Measurements from ENCODE around the gene RNF19B. TPM values are rescaled to one million over a fixed set of nuclear protein-coding genes. Genes with fewer than 3 reads are reported as not detected.

Gene RNF19B, protein sequence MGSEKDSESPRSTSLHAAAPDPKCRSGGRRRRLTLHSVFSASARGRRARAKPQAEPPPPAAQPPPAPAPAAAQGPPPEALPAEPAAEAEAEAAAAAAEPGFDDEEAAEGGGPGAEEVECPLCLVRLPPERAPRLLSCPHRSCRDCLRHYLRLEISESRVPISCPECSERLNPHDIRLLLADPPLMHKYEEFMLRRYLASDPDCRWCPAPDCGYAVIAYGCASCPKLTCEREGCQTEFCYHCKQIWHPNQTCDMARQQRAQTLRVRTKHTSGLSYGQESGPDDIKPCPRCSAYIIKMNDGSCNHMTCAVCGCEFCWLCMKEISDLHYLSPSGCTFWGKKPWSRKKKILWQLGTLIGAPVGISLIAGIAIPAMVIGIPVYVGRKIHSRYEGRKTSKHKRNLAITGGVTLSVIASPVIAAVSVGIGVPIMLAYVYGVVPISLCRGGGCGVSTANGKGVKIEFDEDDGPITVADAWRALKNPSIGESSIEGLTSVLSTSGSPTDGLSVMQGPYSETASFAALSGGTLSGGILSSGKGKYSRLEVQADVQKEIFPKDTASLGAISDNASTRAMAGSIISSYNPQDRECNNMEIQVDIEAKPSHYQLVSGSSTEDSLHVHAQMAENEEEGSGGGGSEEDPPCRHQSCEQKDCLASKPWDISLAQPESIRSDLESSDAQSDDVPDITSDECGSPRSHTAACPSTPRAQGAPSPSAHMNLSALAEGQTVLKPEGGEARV
- 10.4 and 11.2 TPM in 2 replicates for total RNA-seq (2021; fragmentation: NEBNext Ultra II Directional; extraction: Animal tissue kit (Norgen Biotek cat#: 25700))
- polyA plus RNA-seq (2011; rRNA removed), result 9.2 and 9.8 TPM in 2 replicates
- 10.5 TPM for polyA plus RNA-seq (2011; cell fraction: cytosol; rRNA removed)
- polyA plus RNA-seq (2011; cell fraction: nucleus; rRNA removed), result 7.4 TPM
- 9.1 to 12.2 TPM (median 11.8 TPM) in 4 replicates for polyA plus RNA-seq (2012, experiment 1 of 2)
- polyA plus RNA-seq (2012, experiment 2 of 2), result 9.2 TPM
- 5.0 TPM for polyA plus RNA-seq (2013, experiment 1 of 2)
- polyA plus RNA-seq (2013, experiment 2 of 2), result 5.2 TPM
- 15.3 and 17.4 TPM in 2 replicates for polyA minus RNA-seq (2011; rRNA and poly(A)+ RNA removed)
- polyA minus RNA-seq (2011; cell fraction: cytosol; rRNA and poly(A)+ RNA removed), result 9.8 TPM
- polyA minus RNA-seq (2011; cell fraction: nucleus; rRNA and poly(A)+ RNA removed), result 9.0 TPM
- long read RNA-seq, experiment 1, partial matches to known transcripts, result 5 of 10 reads
- long read RNA-seq, experiment 1, other reads (novel, unspliced or antisense), result 1 of 10 reads
- long read RNA-seq, experiment 2, result 0 reads

DNA sequence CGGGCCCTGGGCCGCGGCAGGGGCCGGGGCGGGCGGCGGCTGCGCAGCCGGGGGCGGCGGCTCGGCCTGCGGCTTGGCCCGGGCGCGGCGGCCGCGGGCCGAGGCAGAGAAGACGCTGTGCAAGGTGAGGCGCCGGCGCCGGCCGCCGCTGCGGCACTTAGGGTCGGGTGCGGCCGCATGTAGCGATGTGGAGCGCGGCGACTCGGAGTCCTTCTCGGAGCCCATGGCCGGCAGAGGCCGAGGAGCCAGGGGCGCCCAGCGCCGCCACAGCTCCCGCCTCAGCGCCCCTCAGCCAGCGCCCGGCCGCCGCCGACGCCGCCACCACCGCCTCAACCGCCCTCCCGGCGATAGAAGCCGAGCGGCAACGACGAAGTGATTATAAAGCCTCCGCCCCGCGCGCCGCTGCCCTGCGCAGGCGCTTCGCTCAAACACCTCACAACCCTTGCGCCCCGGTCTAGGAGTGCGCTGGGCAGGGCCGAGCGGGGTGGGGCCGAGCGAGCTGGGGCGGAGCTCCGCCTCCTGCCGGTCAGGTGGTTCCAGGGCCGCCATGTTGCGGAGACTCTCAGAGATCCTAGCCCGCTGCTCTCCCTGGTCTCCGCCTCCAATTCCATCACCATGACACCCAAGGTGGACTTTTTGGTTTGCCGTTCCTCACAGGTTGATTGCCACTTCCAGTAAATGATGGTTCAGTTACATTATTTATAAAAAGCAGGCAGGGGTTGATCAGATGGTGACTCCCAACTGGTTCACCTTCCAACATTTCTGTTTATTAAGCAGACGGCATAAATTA lies at the start of gene RNF19B:
TSS of gene RNF19B (minus strand) at position 349 of the 790 bp plus-strand sequence. CDS start at position 225, 124 bp downstream.
- H3K4me2 ChIP-seq (ENCODE audit: insufficient read depth in 1 of 2, low read depth in 2 of 2, low read length in 2 of 2), result peak within 1 kb of the TSS; percentile 52 to 79
- H3K79me2 ChIP-seq (ENCODE audit: control insufficient read depth in 1 of 2, insufficient read depth in 2 of 2, low read length in 2 of 2), result peaks cover 0 to 25% of the 10 kb centered on the region in 2 experiments; a peak in 2 of 4 replicates
- H3K36me3 ChIP-seq (ENCODE audit: control insufficient read depth in 2 of 4, insufficient read depth in 4 of 4, low read length in 3 of 4), result no peaks in the 10 kb centered on the region
- H3K9ac ChIP-seq (replicated peaks in 1 of 4; ENCODE audit: extremely low read depth in 1 of 4, low read depth in 3 of 4, low read length in 3 of 4), result peak within 1 kb of the TSS; percentile 39 to 79 (median 52); a peak in 4 of 7 replicates
- H3K18ac ChIP-seq (ENCODE audit: extremely low read depth, low read length), result peak within 1 kb of the TSS; percentile 83
- peak within 1 kb of the TSS; percentile 74 for H3K4ac ChIP-seq (replicated peaks; ENCODE audit: insufficient read length, low read depth, low read length)
- H3K14ac ChIP-seq (ENCODE audit: insufficient read length), result no peak within 1 kb of the TSS
- no peaks in the 10 kb centered on the region for H3K9me3 ChIP-seq (ENCODE audit: insufficient read depth in 2 of 2, low read depth in 1 of 2, low read length in 1 of 2)
- H2BK20ac ChIP-seq (ENCODE audit: low read length), result 0 out of 2 replicates have a peak within 1 kb of the TSS, but pooled peaks have one; percentile 55
- DNase-seq (ENCODE audit: low read depth in 1 of 2, low spot score in 2 of 2) (peak; percentile 80 to 96), FAIRE-seq (no peak)
- ChIA-PET CTCF (ENCODE audit: partially characterized antibody) (interaction anchor here (0.9 to 2.5 kb wide), 6 partner anchors 10 to 121 kb away, joined by 3 to 9 read pairs (median 4); no protein-coding TSS in a partner anchor), POLR2A (ENCODE audit: partially characterized antibody) (interaction anchor here (0.6 to 3.5 kb wide), 28 partner anchors 10 to 304 kb away, joined by 3 to 21 read pairs (median 4); partner anchors contain the start of genes AK2 and HPCA)
- no peak within 1 kb of the TSS; the same call in 1 of the 2 replicates for H2BK5ac ChIP-seq (ENCODE audit: low read depth, low read length)
- no peak within 1 kb of the TSS for H3K56ac ChIP-seq (replicated peaks; ENCODE audit: insufficient read length, low read depth, low read length)
- H3K4me1 ChIP-seq (replicated peaks in 1 of 4; ENCODE audit: control insufficient read depth in 3 of 4, insufficient read depth in 4 of 4, low read length in 3 of 4), result peaks cover 0 to 5% (median 1%) of the 10 kb centered on the region in 4 experiments; a peak in 3 of 7 replicates
- 5% methylated on average over 31 of the region's 83 CpGs; no CpG with 5 or more reads in 1 of the 2 experiments for WGBS, 2 experiments (ENCODE audit: extremely low coverage in 1 of 2, insufficient coverage in 1 of 2, insufficient read length in 1 of 2, insufficient replicate concordance in 2 of 2, low coverage in 1 of 2, low lambda C conversion rate in 2 of 2, missing lambda C conversion rate in 1 of 2)
- peak within 1 kb of the TSS; percentile 70 to 83 (median 70) for H3K4me3 ChIP-seq (ENCODE audit: extremely low read depth in 1 of 4, insufficient read depth in 2 of 4, low read depth in 3 of 4, low read length in 4 of 4)
- H3K23me2 ChIP-seq (ENCODE audit: low read depth, low read length), result peaks cover 2% of the 10 kb centered on the region; the same call in 1 of the 2 replicates
- no peak within 1 kb of the TSS for H2AK5ac ChIP-seq (ENCODE audit: low read depth, low read length)
- no peak within 1 kb of the TSS for H2BK15ac ChIP-seq (ENCODE audit: low read length)
- no peak within 1 kb of the TSS for H3K23ac ChIP-seq (ENCODE audit: insufficient read length)
- H3K27ac ChIP-seq (ENCODE audit: low read depth, low read length), result peak within 1 kb of the TSS; percentile 58; the same call in 1 of the 2 replicates
- no peak within 1 kb of the TSS for H2BK12ac ChIP-seq (ENCODE audit: low read depth, low read length)
- H4K5ac ChIP-seq (ENCODE audit: insufficient read length, low read depth, low read length), result no peak within 1 kb of the TSS
- H3K79me1 ChIP-seq (ENCODE audit: low read depth, low read length), result no peaks in the 10 kb centered on the region; the same call in 1 of the 2 replicates
- peak within 1 kb of the TSS; percentile 30; the same call in 1 of the 2 replicates for H2AFZ ChIP-seq (ENCODE audit: low read length)
- no peak within 1 kb of the TSS for H2BK120ac ChIP-seq (replicated peaks; ENCODE audit: low read depth, low read length)
- peaks cover 0 to 6% (median 0%) of the 10 kb centered on the region in 4 experiments; a peak in 2 of 7 replicates for H3K27me3 ChIP-seq (replicated peaks in 1 of 4; ENCODE audit: control insufficient read depth in 3 of 4, extremely low read depth in 1 of 4, insufficient read depth in 3 of 4, low read length in 3 of 4)
- no peak within 1 kb of the TSS for H4K91ac ChIP-seq (replicated peaks; ENCODE audit: insufficient read length, low read length)
- peak within 1 kb of the TSS; percentile 54 for H4K8ac ChIP-seq (ENCODE audit: extremely low read depth, insufficient read depth, low read length)
- peaks cover 4 to 13% of the 10 kb centered on the region in 2 experiments for H4K20me1 ChIP-seq (replicated peaks in 1 of 2; ENCODE audit: control insufficient read depth in 1 of 2, insufficient read depth in 2 of 2, low read length in 2 of 2)
